Liver (tissue), 9 donors: ENCODE data around the gene FBRS. TPM values are rescaled to one million over a fixed set of nuclear protein-coding genes. Genes with fewer than 3 reads are reported as not detected.
A peak's percentile ranks its signal among the peaks of the same experiment; 100 is the strongest.

Experiments used
- DNase-seq: peaks from one replicate; pipeline ENCODE4 v3.0.0-alpha.2; 2017; ENCODE audit warnings: low spot score
- H3K27ac ChIP-seq, 2 donors: one replicate each; pipeline ENCODE4 v1.7.0; 2013; ENCODE audit warnings: inconsistent platforms in 2 of 2, low read length in 2 of 2, control low read depth in 1 of 2, low read depth in 1 of 2, mild to moderate bottlenecking in 1 of 2
- H3K27me3 ChIP-seq, 4 donors: one replicate each; pipeline versions ENCODE4 v1.6.1 to v1.7.0; 2013; ENCODE audit warnings: low read length in 3 of 4, inconsistent platforms in 1 of 4, mild to moderate bottlenecking in 1 of 4, moderate library complexity in 1 of 4; ENCODE audit not compliant: control insufficient read depth in 4 of 4, insufficient read depth in 4 of 4
- H3K36me3 ChIP-seq, 4 donors: one replicate each; pipeline versions ENCODE4 v1.6.1 to v1.7.0; 2013; ENCODE audit warnings: low read length in 3 of 4, mild to moderate bottlenecking in 3 of 4, low read depth in 1 of 4, moderate library complexity in 1 of 4; ENCODE audit not compliant: control insufficient read depth in 4 of 4, insufficient read depth in 3 of 4
- H3K4me1 ChIP-seq, 4 donors: one replicate each; pipeline versions ENCODE4 v1.6.1 to v1.7.0; 2013; ENCODE audit warnings: low read length in 3 of 4, mild to moderate bottlenecking in 3 of 4, moderate library complexity in 1 of 4; ENCODE audit not compliant: control insufficient read depth in 4 of 4, insufficient read depth in 4 of 4
- H3K4me3 ChIP-seq, 3 donors: one replicate each; pipeline versions ENCODE4 v1.6.1 to v1.7.0; 2013; ENCODE audit warnings: low read length in 3 of 3, control low read depth in 1 of 3, low read depth in 1 of 3, mild to moderate bottlenecking in 1 of 3
- H3K9ac ChIP-seq, 2 donors: one replicate each; pipeline ENCODE4 v1.7.0; 2013; ENCODE audit warnings: low read length in 2 of 2, mild to moderate bottlenecking in 2 of 2, moderate library complexity in 2 of 2, control low read depth in 1 of 2, low read depth in 1 of 2
- H3K9me3 ChIP-seq, 4 donors: one replicate each; pipeline versions ENCODE4 v1.6.1 to v1.7.0; 2013; ENCODE audit warnings: low read length in 3 of 4; ENCODE audit not compliant: control insufficient read depth in 4 of 4
- EGR1 ChIP-seq, 2 donors: IDR thresholded peaks; 2 replicates each; pipeline ENCODE4 v1.6.1; 2016 to 2018; ENCODE audit warnings: antibody characterized with exemption in 2 of 2, low read depth in 2 of 2
- FOXA1 ChIP-seq: IDR thresholded peaks from 2 replicates; pipeline ENCODE4 v1.6.1; 2016; ENCODE audit warnings: antibody characterized with exemption
- FOXA2 ChIP-seq: IDR thresholded peaks from 2 replicates; pipeline ENCODE4 v1.6.1; 2016; ENCODE audit warnings: antibody characterized with exemption
- GABPA ChIP-seq, 2 donors: IDR thresholded peaks in 1 of 2; conservative IDR thresholded peaks in 1 of 2; 2 replicates each; pipeline ENCODE4 v1.6.1; 2016; ENCODE audit warnings: antibody characterized with exemption in 2 of 2, mild to moderate bottlenecking in 1 of 2, moderate library complexity in 1 of 2
- HNF4A ChIP-seq, 2 donors: conservative IDR thresholded peaks; 2 replicates each; pipeline ENCODE4 v1.6.1; 2016; ENCODE audit warnings: antibody characterized with exemption in 2 of 2, mild to moderate bottlenecking in 2 of 2
- HNF4G ChIP-seq: IDR thresholded peaks from 2 replicates; pipeline ENCODE4 v1.6.1; 2016; ENCODE audit warnings: antibody characterized with exemption
- JUND ChIP-seq, 2 donors: IDR thresholded peaks; 2 replicates each; pipeline ENCODE4 v1.6.1; 2016; ENCODE audit warnings: antibody characterized with exemption in 2 of 2
- NR2F2 ChIP-seq: IDR thresholded peaks from 2 replicates; pipeline ENCODE4 v1.6.1; 2016; ENCODE audit warnings: antibody characterized with exemption
- RAD21 ChIP-seq, 2 donors: IDR thresholded peaks; 2 replicates each; pipeline ENCODE4 v1.6.1; 2016; ENCODE audit warnings: antibody characterized with exemption in 2 of 2, mild to moderate bottlenecking in 2 of 2
- RXRA ChIP-seq, 2 donors: IDR thresholded peaks; 2 replicates each; pipeline ENCODE4 v1.6.1; 2017 to 2018; ENCODE audit warnings: antibody characterized with exemption in 2 of 2, mild to moderate bottlenecking in 1 of 2
- SP1 ChIP-seq: IDR thresholded peaks from 2 replicates; pipeline ENCODE4 v1.6.1; 2018; ENCODE audit warnings: antibody characterized with exemption, mild to moderate bottlenecking
- TAF1 ChIP-seq: conservative IDR thresholded peaks from 2 replicates; pipeline ENCODE4 v1.6.1; 2016; ENCODE audit warnings: antibody characterized with exemption, mild to moderate bottlenecking
- YY1 ChIP-seq: IDR thresholded peaks from 2 replicates; pipeline ENCODE4 v1.6.1; 2016; ENCODE audit warnings: antibody characterized with exemption, mild to moderate bottlenecking
- WGBS: extraction: QIAGEN DNeasy Blood & Tissue Kit; methylation state at CpG from one replicate; pipeline ENCODE4 v1.1.7; 2013; 5-methylcytosine and 5-hydroxymethylcytosine counted together
- polyA plus RNA-seq, 2 donors: library from polyadenylated mRNA; stranded (reverse) in 1 of 2; unstranded in 1 of 2; fragments of 200-250 nt in 1 of 2; fragments of >200 nt in 1 of 2; fragmentation: Nextera tagmentation in 1 of 2; extraction: Ambion mirVana in 1 of 2; gene quantifications; one replicate each; pipeline versions ENCODE4 v1.2.1 to v1.2.3, GENCODE V29; 2013 to 2015
- total RNA-seq, 2 donors: library from RNA; depleted of rRNA; stranded (reverse); fragments of >200 nt; gene quantifications; one replicate each; pipeline ENCODE4 v1.2.3, GENCODE V29; 2014
- TF ChIP-seq, protein P1 (sequence below): IDR thresholded peaks from 2 replicates; pipeline ENCODE4 v1.6.1; 2016; ENCODE audit warnings: antibody characterized with exemption
- TF ChIP-seq, protein P2 (sequence below): IDR thresholded peaks from 2 replicates; pipeline ENCODE4 v1.6.1; 2016; ENCODE audit warnings: antibody characterized with exemption
- TF ChIP-seq, protein P3 (sequence below): IDR thresholded peaks from 2 replicates; pipeline ENCODE4 v1.6.1; 2016; ENCODE audit warnings: antibody characterized with exemption
- TF ChIP-seq, protein P4 (sequence below): fragments of 150-350 bp; IDR thresholded peaks from 2 replicates; pipeline ENCODE4 v1.5.1; 2017; ENCODE audit warnings: improper control_type of control experiment, low read depth, low read length; ENCODE audit not compliant: missing input control
- TF ChIP-seq, protein P5 (sequence below): IDR thresholded peaks from 2 replicates; pipeline ENCODE4 v1.6.1; 2016; ENCODE audit warnings: antibody characterized with exemption, mild to moderate bottlenecking
- donor health status: healthy.
- donor health status: healthy.
- donor health status: healthy.
- donor health status: healthy.
- donor health status: healthy.

Gene FBRS
- total and polyA plus RNA-seq, 4 donors: 4.1 to 15.5 (median 11.2) TPM

DNA sequence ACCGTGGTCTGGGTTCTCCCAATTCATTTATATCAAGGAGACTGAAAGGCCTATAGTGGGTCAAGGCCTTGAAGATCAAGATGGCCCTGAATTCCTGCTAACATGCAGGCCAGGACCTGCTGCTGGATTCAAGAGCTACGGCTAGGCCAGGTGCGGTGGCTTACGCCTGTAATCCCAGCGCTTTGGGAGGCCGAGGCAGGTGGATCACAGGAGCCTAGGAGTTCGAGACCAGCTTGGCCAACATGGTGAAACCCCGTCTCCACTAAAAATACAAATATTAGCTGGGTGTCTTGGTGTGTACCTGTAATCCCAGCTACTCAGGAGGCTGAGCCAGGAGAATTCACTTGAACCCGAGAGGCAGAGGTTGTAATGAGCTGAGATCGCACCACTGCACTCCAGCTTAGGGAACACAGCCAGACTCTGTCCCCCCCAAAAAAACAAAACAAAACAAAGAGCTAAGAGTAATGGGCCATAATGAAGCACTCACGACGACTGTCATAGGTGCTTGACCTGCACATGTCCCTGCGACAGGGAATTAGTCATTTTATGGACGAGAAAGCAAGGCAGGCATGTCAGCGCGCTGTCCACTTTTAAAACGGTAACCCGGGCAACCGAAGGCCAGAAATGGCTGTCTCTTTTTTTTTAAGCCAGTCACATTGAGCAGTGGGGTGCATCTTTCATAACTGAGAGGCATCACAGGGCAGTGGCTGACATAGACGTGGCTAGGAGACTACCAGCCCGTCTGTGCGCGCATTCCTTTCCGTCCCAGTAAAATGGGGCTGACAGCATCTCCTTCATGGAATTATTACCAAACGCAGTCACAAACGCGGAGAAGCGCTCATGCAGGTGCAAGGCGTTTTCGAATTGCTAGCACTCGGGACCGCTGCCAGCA, 1.0 kb upstream of the FBRS start:
- no peaks in the 10 kb centered on the region for H3K27me3 ChIP-seq
- TF ChIP-seq, protein P1, sequence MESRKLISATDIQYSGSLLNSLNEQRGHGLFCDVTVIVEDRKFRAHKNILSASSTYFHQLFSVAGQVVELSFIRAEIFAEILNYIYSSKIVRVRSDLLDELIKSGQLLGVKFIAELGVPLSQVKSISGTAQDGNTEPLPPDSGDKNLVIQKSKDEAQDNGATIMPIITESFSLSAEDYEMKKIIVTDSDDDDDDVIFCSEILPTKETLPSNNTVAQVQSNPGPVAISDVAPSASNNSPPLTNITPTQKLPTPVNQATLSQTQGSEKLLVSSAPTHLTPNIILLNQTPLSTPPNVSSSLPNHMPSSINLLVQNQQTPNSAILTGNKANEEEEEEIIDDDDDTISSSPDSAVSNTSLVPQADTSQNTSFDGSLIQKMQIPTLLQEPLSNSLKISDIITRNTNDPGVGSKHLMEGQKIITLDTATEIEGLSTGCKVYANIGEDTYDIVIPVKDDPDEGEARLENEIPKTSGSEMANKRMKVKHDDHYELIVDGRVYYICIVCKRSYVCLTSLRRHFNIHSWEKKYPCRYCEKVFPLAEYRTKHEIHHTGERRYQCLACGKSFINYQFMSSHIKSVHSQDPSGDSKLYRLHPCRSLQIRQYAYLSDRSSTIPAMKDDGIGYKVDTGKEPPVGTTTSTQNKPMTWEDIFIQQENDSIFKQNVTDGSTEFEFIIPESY: no peak
- no peak for TF ChIP-seq GABPA (IDR thresholded peaks at IDR 0.05 in 1 of 2, conservative IDR thresholded peaks at IDR 0.05 in 1 of 2)
- TF ChIP-seq HNF4A (conservative IDR thresholded peaks at IDR 0.05): no peak
- TF ChIP-seq, protein P2, sequence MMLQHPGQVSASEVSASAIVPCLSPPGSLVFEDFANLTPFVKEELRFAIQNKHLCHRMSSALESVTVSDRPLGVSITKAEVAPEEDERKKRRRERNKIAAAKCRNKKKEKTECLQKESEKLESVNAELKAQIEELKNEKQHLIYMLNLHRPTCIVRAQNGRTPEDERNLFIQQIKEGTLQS: no peak
- TF ChIP-seq, protein P3, sequence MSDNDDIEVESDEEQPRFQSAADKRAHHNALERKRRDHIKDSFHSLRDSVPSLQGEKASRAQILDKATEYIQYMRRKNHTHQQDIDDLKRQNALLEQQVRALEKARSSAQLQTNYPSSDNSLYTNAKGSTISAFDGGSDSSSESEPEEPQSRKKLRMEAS: no peak
- TF ChIP-seq EGR1 (IDR thresholded peaks at IDR 0.05; ENCODE audit: low read depth in 2 of 2): no peak
- peak; percentile 7 for TF ChIP-seq NR2F2
- no peak for DNase-seq
- peak overlapping the region; percentile 87 to 93 for H3K27ac ChIP-seq
- no peaks in the 10 kb centered on the region for H3K9me3 ChIP-seq
- WGBS: 32% methylated on average over 32 of the region's 32 CpGs
- H3K4me3 ChIP-seq: peak overlapping the region; percentile 15 to 77 (median 21)
- peaks cover 11 to 35% (median 22%) of the 10 kb centered on the region in 4 donors for H3K36me3 ChIP-seq
- peak overlapping the region; percentile 32 to 79 for H3K9ac ChIP-seq
- H3K4me1 ChIP-seq: peaks cover 3 to 37% (median 33%) of the 10 kb centered on the region in 4 donors

DNA sequence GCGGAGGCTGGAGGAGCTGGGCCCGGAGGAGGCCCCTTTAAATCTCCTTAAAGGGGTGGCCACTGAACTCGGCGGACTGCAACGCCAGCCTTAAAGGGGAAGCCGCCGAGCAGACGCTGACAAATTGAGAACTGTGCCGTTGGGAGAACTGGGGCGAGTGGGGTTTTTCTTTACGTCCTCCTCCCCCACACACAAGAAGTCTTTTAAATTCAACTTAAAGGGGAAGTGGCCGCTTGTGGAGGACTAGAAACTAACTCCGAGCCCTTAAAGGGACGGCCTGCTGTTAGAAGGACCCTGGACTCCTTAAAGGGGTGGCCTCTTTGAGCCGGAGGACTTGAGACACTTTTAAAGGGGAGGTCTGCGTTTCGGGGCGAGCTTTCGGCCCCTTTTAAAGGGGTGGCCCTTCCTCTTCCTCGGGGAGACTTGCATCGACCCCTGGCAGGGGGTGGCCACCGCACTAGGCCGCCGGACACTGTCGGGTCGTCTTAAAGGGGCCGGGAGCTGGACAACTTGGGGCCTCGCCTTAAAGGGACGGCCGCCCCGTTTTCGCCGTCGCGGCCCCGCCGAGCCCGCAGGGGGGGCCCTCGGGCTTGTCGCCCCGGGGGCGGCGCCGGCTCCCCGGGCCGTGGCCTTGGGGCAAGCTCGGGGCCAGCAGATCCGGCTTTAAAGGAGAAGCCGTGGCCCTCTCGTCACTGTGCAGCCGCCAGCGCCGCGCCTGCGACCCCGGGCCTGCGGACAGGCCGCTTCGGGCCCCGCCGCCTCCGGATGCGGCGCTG, 688 bp downstream of the FBRS start:
- H3K27ac ChIP-seq: peak overlapping the region; percentile 93 to 95
- peaks cover 3 to 37% (median 31%) of the 10 kb centered on the region in 4 donors for H3K4me1 ChIP-seq
- peaks cover 15 to 43% (median 34%) of the 10 kb centered on the region in 4 donors for H3K36me3 ChIP-seq
- DNase-seq: no peak
- H3K4me3 ChIP-seq: peak overlapping the region; percentile 65 to 88 (median 83)
- under 1% methylated on average over 64 of the region's 64 CpGs for WGBS
- no peaks in the 10 kb centered on the region for H3K27me3 ChIP-seq
- peak overlapping the region; percentile 94 for H3K9ac ChIP-seq
- H3K9me3 ChIP-seq: no peaks in the 10 kb centered on the region
- TF ChIP-seq YY1 (no peak), HNF4A (conservative IDR thresholded peaks at IDR 0.05) (peak; percentile 50 to 68), NR2F2 (no peak), EGR1 (IDR thresholded peaks at IDR 0.05; ENCODE audit: low read depth in 2 of 2) (no peak), RAD21 (IDR thresholded peaks at IDR 0.05) (no peak), SP1 (no peak), FOXA2 (no peak), JUND (IDR thresholded peaks at IDR 0.05) (peak; percentile 17 to 54), HNF4G (peak; percentile 60), TAF1 (peak; percentile 35), RXRA (IDR thresholded peaks at IDR 0.05) (peak in 1 of 2 donors; percentile 5), FOXA1 (no peak)
- TF ChIP-seq, protein P2: no peak
- TF ChIP-seq, protein P4, sequence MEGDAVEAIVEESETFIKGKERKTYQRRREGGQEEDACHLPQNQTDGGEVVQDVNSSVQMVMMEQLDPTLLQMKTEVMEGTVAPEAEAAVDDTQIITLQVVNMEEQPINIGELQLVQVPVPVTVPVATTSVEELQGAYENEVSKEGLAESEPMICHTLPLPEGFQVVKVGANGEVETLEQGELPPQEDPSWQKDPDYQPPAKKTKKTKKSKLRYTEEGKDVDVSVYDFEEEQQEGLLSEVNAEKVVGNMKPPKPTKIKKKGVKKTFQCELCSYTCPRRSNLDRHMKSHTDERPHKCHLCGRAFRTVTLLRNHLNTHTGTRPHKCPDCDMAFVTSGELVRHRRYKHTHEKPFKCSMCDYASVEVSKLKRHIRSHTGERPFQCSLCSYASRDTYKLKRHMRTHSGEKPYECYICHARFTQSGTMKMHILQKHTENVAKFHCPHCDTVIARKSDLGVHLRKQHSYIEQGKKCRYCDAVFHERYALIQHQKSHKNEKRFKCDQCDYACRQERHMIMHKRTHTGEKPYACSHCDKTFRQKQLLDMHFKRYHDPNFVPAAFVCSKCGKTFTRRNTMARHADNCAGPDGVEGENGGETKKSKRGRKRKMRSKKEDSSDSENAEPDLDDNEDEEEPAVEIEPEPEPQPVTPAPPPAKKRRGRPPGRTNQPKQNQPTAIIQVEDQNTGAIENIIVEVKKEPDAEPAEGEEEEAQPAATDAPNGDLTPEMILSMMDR: no peak
- TF ChIP-seq, protein P3: peak; percentile 74
- TF ChIP-seq, protein P5, sequence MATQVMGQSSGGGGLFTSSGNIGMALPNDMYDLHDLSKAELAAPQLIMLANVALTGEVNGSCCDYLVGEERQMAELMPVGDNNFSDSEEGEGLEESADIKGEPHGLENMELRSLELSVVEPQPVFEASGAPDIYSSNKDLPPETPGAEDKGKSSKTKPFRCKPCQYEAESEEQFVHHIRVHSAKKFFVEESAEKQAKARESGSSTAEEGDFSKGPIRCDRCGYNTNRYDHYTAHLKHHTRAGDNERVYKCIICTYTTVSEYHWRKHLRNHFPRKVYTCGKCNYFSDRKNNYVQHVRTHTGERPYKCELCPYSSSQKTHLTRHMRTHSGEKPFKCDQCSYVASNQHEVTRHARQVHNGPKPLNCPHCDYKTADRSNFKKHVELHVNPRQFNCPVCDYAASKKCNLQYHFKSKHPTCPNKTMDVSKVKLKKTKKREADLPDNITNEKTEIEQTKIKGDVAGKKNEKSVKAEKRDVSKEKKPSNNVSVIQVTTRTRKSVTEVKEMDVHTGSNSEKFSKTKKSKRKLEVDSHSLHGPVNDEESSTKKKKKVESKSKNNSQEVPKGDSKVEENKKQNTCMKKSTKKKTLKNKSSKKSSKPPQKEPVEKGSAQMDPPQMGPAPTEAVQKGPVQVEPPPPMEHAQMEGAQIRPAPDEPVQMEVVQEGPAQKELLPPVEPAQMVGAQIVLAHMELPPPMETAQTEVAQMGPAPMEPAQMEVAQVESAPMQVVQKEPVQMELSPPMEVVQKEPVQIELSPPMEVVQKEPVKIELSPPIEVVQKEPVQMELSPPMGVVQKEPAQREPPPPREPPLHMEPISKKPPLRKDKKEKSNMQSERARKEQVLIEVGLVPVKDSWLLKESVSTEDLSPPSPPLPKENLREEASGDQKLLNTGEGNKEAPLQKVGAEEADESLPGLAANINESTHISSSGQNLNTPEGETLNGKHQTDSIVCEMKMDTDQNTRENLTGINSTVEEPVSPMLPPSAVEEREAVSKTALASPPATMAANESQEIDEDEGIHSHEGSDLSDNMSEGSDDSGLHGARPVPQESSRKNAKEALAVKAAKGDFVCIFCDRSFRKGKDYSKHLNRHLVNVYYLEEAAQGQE: no peak
- TF ChIP-seq, protein P1: no peak
